ENCODE data around the gene RAET1G. TPM values are rescaled to one million over a fixed set of nuclear protein-coding genes. Genes with fewer than 3 reads are reported as not detected.

RAET1G gene
- total and polyA plus RNA-seq, 2 of the 13 experiments (the other 11 are each of a cell fraction or from before 2014, with no cell fraction given), result not detected

GRCh38 chr6:149899486-149899885 is 23.4 kb downstream of the RAET1G start:
- no peak for ATAC-seq
- DNase-seq (ENCODE audit: low spot score), result no peak
- Histone ChIP-seq H3K4me3 (replicated peaks in 1 of 3; ENCODE audit: insufficient read depth in 1 of 3, low read depth in 2 of 3, low read length in 3 of 3) (no peak overlapping the region), H3K4me1 (ENCODE audit: insufficient read depth, low read length) (peaks cover 39% of the 10 kb centered on the region), H3K36me3 (replicated peaks in 1 of 2; ENCODE audit: control insufficient read depth in 1 of 2, insufficient read depth in 2 of 2, low read length in 2 of 2) (no peaks in the 10 kb centered on the region), H3K79me2 (ENCODE audit: insufficient read depth, low read length) (no peaks in the 10 kb centered on the region), H3K4me2 (ENCODE audit: low read depth, low read length) (no peak overlapping the region), H3K9me3 (ENCODE audit: low read length) (no peaks in the 10 kb centered on the region), H4K20me1 (ENCODE audit: insufficient read depth, low read length) (no peaks in the 10 kb centered on the region), H3K27ac (ENCODE audit: extremely low read length, insufficient read depth, low read length) (no peak overlapping the region), H3K9ac (ENCODE audit: insufficient read depth, low read depth, low read length) (no peak overlapping the region), H3K27me3 (ENCODE audit: control insufficient read depth in 1 of 2, insufficient read depth in 2 of 2, low read length in 2 of 2) (peaks cover 7 to 73% of the 10 kb centered on the region in 2 experiments), H2AFZ (ENCODE audit: low read length) (no peak overlapping the region)
- intact Hi-C loops (cut with micrococcal nuclease; ENCODE audit: unreplicated experiment), result no loop called here
- FAIRE-seq, result no peak
- in situ Hi-C loops (cut with HindIII; ENCODE audit: extremely low pct_ligation_motif_present, low pct_unique_long_range_greater_than_20kb), result no loop called here
- no TSS peak for BruUV-seq (replicated peaks)
- ChIA-PET POLR2A (no interaction called here), CTCF (ENCODE audit: low intra/inter-chr PET ratio, low total read pairs) (no interaction called here)
- 57% methylated on average over 6 of the region's 6 CpGs for WGBS (ENCODE audit: low lambda C conversion rate)
- TF ChIP-seq TRIM24 (CRISPR knock-in tag; IDR thresholded peaks at IDR 0.05) (no peak), ZFP41 (CRISPR knock-in tag; IDR thresholded peaks at IDR 0.05; ENCODE audit: borderline replicate concordance) (no peak), ZNF20 (CRISPR knock-in tag; IDR thresholded peaks at IDR 0.05) (no peak), ZBTB34 (CRISPR knock-in tag; IDR thresholded peaks at IDR 0.05) (no peak), NR2F6 (IDR thresholded peaks at IDR 0.05) (no peak), NR2F6 (CRISPR knock-in tag; IDR thresholded peaks at IDR 0.05) (no peak), TRIM22 (IDR thresholded peaks at IDR 0.05) (no peak), MXI1 (IDR thresholded peaks at IDR 0.05; ENCODE audit: borderline replicate concordance, low read depth, low read length) (no peak), ZNF318 (CRISPR knock-in tag; IDR thresholded peaks at IDR 0.05) (no peak), MNT (IDR thresholded peaks at IDR 0.05) (no peak), ZNF343 (CRISPR knock-in tag; IDR thresholded peaks at IDR 0.05) (no peak), ZNF235 (CRISPR knock-in tag; IDR thresholded peaks at IDR 0.05; ENCODE audit: borderline replicate concordance) (no peak), ZNF143 (CRISPR knock-in tag; IDR thresholded peaks at IDR 0.05) (no peak), ZBTB20 (CRISPR knock-in tag; IDR thresholded peaks at IDR 0.05; ENCODE audit: borderline replicate concordance, low read depth) (no peak), ZBTB21 (CRISPR knock-in tag; IDR thresholded peaks at IDR 0.05) (no peak)
